HG03025 (cell line): ENCODE data around the gene ALK.

Experiments
- ATAC-seq: cut with Tn5 transposase; IDR thresholded peaks from one replicate; pipeline ENCODE4 v1.9.1; 2021; ENCODE audit warnings: mild to moderate bottlenecking, moderate library complexity; ENCODE audit not compliant: unreplicated experiment, low FRiP score

The ALK gene

DNA sequence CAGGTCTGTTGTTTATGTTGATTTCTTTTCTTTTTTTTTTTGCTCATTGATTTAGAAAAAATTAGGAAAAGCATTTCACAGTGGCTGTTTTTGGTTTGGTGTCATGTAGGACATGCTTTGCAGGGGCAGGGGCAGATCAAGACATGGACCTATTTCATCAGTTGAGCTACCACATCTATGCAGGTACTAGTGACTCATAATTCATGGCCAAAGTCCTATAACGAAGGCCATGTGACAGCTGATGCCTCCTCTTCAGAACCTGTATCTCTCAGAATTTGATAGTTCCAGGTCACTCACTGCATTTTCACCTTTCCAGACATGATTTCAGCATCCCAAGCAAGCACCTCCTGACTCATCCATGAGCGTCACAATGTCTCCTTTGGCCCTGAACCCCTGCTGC lies 195.8 kb downstream of the ALK start:
- no peak for ATAC-seq

DNA sequence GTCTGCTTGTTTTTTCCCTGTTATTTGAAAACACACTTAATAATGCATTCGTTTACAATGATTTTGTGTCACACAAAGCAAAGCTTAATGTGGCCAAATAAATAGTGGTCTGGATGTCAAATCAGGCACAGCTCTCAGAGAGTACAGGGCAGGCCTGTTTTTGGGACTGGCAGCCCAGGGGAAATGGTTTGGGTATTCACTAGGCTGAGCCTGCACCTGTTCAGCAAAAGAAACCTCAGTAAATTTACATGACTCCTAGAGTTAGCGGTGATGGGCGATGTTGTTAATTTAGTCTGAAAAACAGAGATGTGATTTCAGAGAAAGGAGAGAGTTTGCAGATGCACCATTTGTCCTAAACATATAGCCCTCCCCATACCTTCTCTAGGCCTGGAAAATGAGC lies 197.1 kb downstream of the ALK start:
- ATAC-seq, result no peak

DNA sequence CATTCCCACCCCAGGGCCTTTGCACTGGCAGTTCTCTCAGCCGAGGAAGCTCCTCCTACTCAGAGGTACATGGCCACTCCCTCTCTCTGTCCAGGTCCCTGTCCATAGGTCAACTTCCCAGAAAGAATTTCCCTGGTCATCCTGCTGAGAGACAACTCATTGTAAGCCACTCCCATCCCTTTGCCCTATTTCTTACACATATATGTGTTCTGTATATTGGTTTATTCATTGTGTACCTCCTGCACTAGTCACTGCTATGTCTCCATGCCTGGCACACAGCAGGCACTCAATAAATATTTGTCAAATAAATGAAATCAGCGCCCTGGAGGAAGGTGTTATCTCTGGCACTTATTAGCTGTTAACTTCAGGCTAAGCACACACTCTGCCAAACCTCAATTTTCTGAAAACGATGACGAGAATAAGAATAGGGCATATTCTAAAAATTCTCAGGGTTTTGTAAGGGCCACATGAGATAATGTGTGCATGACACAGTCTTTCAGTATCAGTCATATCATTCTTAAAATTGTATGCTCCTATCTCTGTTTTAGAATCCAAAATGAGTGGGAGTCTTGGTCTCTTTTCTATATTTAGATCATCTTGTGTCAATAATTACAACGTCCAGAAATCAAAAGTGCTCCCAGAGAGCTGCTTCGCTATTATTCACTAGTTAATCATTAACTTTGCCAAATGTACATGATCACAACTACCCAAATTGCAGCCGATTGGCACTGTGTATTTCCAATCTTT lies 198.0 kb downstream of the ALK start:
- peak; percentile 46 for ATAC-seq

DNA sequence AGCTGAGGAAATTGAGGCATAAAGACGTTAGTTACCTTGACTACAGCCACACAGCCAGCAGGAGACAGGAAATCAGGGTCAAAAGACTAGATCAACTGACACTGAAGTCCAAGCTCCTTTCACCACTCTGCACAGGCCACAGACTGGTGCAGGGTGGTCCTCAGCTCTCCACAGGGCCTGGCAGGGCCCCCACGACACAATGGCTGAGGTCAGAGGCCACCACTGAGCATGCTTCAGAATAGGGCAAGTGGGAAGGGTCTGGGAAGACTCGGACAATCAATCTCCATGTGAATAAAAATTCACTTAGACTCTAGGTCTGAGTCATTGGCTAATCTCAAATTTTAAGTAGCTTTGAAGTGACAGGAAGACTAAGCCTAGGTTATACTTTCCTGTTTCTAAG lies 201.7 kb downstream of the ALK start:
- ATAC-seq, result no peak

DNA sequence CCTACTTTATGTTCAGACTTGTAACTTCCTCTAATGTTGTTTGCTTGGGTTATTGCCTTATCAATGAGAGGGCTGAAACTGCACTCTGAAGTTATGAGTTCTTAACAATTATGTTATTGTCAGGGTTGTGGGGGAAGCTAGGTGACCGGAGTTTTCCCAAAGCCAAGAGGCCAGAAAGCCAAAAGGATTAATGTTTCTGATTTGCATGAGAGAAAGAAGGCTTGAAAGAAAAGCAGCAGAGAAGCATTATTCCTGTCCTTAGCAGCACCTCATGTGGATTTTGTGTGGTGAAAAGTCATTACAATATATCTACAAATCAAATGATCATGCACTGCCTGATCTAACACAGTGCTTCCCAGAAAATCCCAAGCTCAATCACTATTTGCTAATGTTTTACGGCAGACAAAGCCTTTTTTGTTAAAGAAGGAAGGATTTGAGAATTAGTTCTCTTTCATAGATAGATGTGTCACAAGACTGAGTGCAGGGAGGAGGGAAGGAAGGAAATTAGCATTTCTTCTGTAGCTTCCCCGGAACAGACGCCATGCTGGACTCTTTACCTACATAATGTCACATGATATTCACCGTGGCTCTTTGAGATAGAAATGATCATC lies 203.2 kb downstream of the ALK start:
- ATAC-seq, result no peak

DNA sequence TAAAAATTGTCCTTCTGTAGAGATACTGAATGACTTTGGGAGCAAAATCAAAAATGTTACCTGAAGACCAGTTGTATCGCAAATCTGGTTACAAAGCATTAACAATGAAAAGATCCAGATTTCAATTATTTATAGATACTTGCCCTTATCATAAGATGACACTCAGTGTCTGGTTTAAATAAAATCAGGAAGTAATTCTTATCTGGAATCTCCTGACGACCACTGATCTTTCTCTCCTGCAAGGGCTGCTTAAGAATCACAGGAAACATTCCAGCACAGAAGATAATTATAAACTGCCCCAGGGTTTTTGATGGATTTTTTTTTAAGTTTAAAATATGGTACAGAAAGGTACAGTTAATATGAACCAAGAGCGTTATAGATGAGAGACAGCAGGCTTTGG lies 205.7 kb downstream of the ALK start:
- ATAC-seq, result no peak

DNA sequence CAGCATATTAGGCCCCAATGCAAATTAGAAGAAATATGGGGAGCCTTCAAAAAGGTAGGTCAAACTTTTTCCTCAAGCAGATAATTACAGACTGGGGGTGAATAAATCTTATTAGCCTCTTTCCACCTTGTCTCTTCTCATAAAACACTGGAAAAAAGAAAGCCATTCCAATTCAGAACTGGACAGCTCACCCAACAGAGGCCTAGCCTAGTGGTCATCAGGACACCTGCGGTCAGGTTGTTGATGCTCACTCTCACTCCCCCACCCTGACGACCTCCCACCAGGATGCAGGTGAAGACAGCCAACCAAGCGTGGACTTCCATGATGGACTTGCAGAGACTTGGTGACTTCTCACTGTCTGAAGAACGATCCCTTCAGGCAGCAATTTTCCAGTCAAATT lies 207.1 kb downstream of the ALK start:
- ATAC-seq, result no peak

DNA sequence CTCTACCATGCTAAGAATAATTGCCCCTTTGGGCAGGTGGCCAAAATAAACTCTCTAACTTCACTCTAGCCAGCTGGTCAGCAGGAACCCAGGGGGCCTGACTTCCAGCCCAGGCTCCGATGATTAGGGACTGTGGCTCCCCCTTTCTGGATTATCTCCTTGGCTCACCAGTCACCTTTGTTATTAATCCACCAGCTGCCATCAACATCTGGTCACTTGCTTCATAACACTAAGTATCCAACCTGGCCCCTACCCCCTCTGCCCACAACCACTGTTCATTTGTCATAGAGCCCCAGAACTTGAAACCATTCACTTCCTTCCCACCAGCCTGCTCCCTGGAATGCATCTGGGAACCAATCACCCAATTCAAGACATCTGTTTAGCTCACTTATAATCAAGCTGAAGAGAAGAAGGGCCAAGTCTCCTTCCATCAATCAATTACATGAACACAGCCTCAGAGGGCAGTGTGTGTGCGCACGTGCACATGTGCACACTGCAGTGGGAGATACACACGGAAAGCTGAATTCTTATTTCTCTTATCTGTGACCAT lies 215.1 kb downstream of the ALK start:
- no peak for ATAC-seq

DNA sequence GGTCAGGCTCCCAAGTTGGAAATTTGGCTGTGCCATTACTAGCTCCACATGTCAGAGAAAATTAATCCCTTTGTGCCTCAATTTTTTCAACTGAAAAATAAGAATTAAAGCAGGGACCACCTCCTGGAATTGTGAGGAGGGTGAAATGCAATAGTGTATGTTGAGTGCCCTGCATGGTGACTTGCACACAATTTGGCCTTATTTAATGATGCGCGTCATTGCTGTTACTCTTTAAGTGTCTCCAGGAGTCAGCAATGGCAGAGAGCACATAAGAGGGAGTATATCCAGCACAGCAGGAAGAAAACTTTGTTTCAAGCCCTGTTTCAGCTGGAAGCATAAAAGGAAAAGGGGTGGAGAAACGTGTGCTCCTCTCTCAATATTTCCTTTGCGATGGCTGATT lies 215.8 kb downstream of the ALK start:
- no peak for ATAC-seq

DNA sequence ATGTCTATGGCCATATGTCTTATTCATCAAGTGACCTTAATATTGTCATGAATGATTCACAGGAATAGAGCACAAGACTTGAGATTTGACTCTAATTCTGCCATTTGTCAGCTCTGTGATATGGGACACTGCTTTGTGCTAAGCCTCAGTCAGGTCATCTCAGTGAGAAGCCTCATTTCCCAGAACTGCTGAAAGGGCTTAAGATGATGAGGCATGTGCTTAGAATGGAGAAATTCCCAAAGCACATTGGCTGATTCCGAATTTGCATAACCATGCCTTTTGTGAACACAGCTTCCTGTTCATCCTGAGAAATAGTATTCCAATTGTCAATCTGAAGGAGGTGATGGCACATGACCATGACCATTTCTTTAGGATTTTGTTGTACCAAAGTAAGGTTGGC lies 218.1 kb downstream of the ALK start:
- no peak for ATAC-seq

DNA sequence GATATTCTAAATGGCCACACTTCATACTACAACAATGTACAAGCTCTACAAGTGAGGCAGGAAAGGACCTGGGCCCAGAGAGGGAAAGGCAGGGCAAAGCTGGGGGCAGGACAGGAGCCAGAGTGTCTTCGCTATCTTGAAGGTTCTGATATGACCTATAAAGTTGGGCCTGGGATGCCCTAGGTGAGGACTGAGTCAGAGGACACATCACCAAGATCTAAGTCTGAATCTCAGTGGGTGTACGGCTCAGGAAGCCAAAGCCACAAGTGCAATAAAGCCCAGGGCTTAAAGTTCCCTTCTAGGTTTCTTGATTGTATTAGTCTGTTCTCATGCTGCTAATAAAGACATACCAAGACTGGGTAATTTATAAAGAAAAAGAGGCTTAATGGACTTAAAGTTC lies 219.1 kb downstream of the ALK start:
- ATAC-seq, result no peak

DNA sequence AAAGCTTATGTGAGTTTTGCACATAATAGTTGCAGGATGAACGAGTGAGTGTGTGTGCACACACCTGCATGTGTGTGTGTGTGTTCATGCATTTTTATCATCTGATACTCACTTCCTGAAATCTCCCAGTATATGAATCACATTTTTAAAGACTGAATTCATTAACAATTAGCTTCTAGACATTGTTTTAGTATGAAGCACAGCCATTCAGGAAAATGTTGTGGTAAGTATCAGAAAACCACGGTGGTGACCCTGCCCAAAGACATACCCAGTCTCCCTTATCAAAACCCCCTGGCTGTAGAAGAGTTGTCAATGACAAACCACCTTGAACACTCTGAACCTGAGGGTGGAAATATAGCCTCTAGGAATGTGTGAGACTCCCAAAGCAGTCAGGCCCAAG lies 220.8 kb downstream of the ALK start:
- no peak for ATAC-seq

DNA sequence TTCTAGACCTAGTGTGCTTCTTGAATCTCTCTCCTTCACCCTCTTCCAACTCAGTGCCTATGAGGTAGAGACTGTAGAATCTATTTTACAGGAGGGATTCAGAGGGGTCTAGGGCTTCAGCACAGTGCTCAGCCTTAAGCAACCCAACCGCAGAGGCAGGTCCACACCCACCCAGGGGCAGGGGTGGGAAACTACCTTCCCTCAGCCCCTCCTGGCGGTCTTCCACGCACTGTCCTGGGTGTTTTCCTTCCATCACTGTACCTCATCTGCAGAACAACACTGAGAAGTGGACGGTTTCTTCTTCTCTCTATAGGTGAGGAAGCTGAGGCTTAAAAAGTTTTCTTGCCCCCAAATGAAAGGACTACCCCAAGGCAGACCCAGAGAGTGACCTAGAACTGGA lies 222.3 kb downstream of the ALK start:
- ATAC-seq, result no peak

DNA sequence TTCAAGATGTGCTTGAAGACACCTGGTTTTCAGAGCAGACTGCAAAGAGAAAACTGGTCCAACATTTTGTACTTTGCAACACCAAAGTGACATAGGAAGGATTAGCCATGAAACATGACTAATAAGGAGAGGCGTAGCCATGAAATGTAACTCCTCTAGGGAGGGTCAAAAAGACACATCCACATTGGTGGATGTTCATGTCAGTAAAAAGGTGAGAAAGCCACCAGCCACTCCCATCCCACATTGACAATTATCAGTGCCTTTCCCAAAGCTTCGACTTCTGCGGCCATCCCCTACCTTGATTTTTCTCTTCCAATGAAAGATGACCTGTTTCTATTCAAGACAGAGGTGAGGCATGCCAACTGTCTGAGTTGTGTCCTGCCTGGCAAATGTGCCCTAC lies 223.2 kb downstream of the ALK start:
- no peak for ATAC-seq

DNA sequence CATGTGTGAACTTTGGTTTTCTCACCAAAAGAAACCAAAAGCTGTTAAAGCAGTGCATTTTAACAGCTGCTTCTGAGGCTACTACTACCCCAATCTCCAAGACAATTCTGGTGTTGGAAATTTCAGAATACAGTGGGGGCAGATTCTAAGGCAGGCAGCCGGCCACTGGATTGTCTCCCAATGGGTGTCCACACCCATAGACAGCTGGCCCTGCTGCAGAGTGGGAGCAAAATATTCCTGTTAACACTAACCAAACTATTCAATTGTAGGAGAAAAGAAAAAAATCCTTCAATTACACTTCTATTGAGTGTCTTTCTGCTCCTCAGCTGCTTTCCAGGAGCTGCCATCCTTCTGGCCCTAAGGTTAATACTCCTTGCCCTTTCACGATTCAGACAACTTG lies 223.7 kb downstream of the ALK start:
- no peak for ATAC-seq

DNA sequence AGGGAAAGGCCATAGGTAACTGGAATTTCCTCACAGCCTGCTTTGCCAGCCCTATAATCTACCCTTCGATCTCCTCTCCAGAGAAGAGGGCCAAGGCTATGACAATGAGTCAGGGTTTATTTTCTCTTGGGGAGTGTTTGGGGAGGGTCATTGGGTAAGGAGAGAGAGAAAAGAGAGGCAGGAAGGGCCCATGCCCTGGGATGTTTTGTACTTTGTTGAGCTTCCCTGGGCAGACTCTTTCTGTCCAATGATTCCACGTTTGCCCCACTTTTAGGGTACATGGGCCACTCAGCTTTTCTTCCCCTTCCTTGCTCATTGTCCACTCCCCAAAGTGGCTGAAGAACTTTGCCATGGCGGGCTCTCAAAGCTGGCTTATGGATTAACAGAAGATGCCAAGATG lies 224.2 kb downstream of the ALK start:
- no peak for ATAC-seq

DNA sequence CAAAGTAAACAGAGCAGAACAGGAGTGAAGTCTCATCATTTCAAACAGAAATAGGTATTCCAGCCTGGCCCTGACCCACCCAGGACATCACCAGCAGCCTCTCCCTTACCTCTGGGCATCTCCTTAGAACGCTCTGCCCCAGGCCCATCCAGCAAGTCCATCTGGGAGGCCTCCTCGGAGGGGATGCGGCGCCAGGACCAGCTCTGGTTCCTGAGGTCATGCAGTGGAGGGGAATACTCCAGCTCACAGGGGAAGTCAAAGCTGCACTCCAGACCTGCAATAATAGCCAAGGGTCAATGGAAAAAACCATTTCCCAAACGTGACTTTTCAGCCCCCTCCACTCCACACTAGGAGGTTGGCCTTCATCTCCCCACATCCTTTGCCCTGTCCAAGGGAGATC lies 226.6 kb downstream of the ALK start:
- ATAC-seq, result no peak

DNA sequence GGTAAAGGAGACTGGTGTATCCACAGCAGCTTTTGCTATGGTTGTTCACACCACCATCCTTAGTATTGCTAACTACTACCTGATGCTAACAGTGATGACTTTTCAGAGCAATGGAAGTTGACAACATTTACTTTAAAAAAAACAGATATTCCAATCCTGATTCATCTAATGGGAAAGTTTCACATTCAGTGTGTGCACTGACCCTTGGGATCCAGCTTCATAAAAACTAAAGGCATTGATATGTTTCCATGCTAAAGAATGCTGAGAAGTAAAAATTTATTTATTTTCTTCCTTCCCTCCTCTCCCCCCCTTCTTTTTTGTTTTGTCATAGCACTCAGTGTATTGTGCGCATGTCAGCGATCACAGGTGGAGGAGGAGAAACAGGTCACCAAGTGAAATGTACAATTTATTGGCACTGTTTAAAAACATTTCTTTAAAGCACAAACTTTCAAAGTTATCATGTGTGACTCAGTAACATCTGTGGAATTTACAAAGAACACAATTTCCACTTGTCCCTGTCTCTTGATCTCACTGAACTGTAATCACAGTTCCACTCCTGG lies 229.9 kb downstream of the ALK start:
- ATAC-seq, result no peak

DNA sequence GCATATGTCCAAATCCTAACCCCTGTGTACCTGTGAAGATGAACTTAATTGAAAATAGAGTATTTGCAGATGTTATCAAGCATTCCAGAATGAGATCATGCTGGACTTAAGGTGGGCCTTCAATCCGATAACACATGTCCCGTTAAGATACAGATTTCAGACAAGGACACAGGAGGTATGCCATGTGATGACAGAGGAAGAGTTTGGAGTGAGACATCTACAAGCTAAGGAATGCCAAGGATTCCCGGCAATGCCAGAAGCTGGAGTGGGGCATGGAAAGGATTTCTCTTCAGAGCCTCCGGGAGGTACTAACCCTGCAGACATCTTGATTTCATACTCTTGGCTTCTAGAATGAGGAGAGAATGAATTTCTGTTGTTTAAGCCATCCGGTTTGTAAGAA lies 231.7 kb downstream of the ALK start:
- no peak for ATAC-seq

DNA sequence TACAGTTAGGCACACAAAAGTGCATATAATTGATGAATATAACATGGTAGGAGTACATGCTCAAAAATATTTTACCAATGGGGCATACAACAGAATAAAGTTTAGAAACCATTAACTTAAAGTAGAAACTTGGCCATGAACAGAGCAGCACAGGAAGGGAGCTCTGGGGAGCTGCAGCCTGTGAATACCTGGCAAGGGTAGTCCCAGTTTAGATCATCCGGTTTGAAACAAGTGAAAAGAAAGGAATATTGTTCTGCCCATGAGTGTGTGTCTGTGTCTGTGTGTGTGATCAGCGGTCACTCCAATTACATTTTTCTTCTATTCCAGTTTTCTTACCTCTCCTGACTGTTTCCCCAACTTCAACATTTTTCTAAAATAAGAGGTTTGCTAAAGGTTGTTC lies 233.0 kb downstream of the ALK start:
- no peak for ATAC-seq

DNA sequence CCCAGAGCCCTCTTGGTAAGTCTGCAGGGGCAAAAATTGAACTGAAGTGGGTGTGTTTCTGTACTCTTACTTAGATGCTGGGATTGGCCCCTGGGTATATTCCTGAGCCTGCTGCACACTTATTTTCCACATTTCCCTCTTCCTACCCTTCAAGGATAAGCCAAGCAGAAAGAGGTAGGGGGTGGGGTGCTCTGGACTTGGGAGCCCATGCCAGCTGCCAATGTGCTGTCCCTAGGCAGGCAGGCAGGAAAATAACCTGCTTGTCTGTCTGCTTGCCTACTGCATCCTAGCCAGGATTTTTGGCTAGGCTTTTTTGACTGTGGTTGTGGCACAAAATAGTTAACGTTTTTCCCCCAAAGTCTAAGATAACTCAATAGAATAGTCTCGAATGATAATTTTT lies 234.3 kb downstream of the ALK start:
- no peak for ATAC-seq

DNA sequence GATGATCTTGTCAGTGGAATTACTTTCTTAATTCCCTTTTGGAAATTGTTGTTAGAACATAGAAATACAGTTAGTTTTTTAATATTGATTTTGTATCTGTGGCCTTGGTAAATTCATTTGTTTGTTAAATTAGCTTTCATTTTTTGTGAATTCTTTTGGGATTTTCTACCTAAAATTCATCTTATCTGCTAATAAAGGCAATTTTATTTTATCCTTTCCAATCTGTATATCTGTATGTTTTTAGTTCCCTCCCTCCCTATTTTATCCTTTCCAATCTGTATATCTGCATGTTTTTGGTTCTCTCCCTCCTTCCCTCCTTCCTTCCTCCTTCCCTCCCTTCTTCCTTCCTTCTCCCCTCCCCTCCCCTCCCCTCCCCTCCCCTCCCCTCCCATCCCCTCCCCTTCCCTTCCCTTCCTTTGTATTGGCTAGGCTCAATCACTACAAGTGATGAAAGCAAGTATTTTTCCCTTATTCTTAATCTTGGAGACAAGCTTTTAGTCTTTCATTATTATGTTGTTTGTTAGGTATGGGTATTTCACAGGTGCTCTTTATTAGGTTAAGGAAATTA lies 244.4 kb downstream of the ALK start:
- no peak for ATAC-seq
